T-helper 2 cell treated with Interferon-gamma antibody and Interleukin-4, amounts not matched to agents 100 ng/mL and 5 ng/mL, for 36 hours (primary cell): ENCODE measurements around the gene TTC28. TPM values are rescaled to one million over a fixed set of nuclear protein-coding genes. Genes with fewer than 3 reads are reported as not detected.
"Not testable (repeated sequence)": the region's sequence is repeated elsewhere in the genome, so short reads cannot be mapped to it uniquely, and the experiment has no call there.

Experiments
- intact Hi-C: fragments of 100-400 bp; cut with micrococcal nuclease; formaldehyde crosslinking; loops from one replicate; pipeline ENCODE4 v1.15.1; 2023
- total RNA-seq: library from RNA; stranded (reverse); gene quantifications from 2 replicates; pipeline ENCODE4 v1.2.3, GENCODE V29; 2022

The TTC28 gene
- total RNA-seq, 1 donor from 2014 or later: 1.1 TPM

DNA sequence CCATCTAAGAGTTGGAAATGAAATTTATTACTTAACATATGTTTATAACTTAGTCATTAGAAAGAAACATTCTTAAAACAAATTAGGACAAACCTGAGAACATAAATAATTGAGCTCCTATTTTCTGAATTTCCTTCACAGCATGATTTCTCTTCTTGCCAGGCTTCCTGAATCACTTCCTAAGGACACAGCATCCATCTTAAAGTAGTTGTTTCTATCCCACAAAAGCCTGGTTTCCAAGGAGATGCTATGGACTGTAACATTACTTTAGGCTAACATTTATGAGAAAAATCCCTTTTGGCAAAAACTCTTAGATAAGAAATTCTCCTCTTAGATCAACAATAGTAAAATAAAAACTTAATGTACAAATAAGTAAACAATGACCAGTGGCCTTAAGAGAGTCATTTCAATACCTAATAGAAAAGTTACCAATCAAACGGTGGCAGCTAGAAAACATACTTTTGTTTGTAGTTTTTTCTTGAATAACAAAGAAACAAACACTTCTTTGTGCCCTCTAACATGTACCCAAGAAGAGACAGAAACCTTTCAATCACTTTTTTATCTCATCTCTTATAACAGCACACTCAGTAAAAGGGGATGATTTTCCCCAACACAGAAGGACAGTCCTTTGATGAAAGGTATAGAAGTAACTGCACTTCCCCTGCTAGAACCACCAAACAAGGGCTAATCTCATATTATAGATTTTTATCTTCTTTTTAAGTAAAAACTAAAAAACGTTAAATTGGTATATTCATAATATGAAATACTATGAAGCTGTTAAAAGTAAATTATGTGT, 74.5 kb downstream of the TTC28 start:
- intact Hi-C loops: loop anchor here (10.0 kb wide), 1 partner anchor 640 kb away; no protein-coding TSS in a partner anchor

DNA sequence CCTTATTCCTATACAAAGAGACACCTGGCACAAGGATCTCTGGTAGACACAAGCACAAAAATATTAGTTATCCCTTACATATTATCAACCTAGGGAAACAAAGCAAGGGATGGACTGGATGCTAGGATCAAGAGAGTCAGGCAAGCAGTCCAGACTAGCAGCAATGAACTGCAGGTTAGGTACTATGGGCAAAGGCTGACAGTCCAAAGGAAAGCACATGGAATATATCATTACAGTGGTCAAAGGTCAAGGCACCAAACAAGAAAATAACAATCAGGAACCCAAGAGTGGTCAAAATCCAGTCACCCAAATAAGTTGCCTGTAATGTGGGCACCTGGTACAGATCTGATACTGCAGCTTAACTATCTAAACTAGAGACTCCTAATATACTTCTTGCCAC, 77.7 kb downstream of the TTC28 start:
- intact Hi-C loops: loop anchor here (10.0 kb wide), 1 partner anchor 643 kb away; no protein-coding TSS in a partner anchor

DNA sequence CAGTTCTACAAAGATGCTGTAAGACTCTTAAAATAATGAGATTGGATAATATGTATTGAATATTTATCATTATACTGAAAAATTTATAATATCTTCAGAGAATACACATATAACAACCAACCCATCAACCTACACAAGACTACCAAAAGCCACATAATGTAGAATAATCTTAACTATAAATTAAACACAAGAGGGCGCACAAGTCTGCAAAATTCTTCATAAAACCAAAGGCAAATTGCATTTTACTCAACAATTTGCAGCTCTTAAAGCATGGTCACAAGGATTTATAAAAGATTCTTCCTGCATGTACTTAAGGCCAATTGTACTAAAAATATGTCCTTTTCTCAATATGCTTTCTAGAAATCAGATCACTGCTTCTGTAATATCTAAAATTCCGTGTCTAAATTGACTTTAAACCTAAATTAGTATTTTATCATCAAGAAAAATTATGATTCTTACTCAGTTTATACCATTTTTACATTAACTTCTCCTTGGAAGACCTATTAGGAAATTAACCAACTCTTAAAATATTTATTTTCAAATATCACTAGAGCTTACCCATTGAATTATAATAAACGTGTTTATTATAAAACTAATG, 79.0 kb downstream of the TTC28 start:
- intact Hi-C loops: loop anchor here (1.0 to 10.0 kb wide), 3 partner anchors 229 to 644 kb away; no protein-coding TSS in a partner anchor

DNA sequence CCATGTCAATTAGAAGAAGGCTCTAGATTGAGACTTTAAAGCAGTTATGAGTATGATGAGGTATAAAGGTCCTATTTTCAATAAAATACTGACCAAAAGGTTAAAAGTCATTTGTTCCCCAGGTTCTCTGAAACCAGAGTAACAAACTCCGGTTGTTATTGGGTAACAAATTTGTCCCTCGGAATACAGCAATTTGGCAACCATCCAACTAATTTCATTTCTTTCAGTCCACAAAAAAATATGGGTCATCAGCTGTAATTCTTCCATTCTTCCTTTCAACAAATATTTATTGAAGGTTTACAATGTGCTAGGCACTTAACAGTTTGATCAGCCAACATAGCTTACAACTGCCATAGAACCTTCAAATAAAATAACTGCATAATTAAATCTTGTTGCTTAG, 79.9 kb downstream of the TTC28 start:
- intact Hi-C loops: loop anchor here (1.0 to 10.0 kb wide), 4 partner anchors 230 to 645 kb away; no protein-coding TSS in a partner anchor

DNA sequence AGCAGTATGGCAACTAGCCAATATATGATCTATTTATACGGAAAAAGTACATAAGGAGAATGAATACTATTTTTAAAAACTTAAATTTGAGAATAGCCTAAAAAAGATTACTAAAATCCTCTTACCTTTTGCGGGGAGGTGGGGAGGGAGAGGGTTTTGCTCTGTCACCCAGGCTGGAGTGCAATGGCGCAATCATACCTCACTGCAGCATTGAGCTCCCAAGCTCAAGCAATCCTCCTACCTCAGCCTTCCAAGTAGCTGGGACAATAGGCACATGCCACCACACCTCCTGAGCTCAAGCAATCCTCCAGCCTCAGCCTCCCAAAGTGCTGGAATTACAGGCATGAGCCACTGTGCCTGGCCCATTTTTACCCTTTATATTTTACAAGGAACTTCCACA, 82.0 kb downstream of the TTC28 start:
- intact Hi-C loops: loop anchor here (10.0 kb wide), 1 partner anchor 343 kb away; no protein-coding TSS in a partner anchor

DNA sequence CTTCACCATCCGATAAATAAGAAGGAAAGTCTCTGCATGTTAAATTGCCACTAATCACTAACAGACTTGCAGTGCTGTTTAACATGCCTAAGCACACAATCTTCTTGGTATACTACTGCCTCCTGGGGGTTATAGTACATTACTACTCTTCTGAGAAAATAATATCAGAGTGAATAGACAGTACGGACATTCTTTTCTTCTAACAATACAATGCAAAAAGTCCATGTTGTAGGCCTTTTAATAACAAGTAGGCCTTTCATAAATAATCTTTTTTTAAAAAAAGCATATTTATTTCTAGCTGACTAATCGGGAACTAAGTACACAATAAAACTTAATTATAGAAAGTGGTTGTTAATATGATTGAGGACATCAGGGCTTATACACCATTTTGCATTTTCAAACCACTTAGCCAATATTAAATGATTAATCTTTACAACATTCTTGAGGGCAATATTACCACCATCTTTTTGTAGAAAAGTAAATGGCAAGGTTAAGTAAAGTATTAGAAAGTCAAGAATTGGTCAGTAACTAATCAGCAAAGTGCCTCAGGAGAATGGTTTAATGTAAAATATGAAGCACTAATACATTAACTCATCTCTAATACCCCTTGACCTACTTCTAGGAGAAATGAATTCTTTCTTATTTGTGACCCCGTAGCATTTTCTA, 84.7 kb downstream of the TTC28 start:
- intact Hi-C loops: loop anchor here (10.0 kb wide), 1 partner anchor 340 kb away; no protein-coding TSS in a partner anchor

DNA sequence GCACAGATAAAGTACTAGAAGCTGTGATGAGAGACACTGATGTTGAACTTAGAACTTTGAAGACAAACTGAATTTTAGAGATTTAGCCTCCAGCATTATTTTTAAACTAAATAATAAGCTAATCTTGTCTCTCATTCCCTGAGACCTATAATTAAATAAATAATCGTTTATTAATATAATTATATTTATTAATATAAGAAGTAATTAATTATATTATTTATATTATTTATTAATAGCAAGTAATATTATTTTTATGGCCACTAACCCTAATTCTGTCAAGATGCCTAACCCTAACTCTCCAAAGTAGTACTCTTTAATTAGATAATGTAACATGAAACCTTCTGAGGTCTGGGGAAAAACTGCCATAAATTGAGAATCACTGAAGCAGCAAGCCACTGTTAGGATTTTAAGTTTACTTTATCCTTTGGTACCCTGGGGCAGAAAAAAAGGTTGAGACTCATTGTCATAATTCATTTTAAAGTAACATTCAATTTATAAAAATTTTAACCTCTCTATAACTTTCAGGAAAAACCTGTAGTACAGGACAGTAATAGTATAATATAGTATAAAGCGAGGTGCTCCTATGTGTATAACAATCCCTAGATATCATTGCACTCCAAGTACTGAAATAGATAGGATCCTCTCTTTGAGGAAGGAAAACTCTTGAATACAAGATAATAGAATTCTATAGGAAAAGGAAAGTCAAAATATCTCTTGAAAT, 85.4 kb downstream of the TTC28 start:
- intact Hi-C loops: loop anchor here (10.0 kb wide), 1 partner anchor 339 kb away; no protein-coding TSS in a partner anchor

DNA sequence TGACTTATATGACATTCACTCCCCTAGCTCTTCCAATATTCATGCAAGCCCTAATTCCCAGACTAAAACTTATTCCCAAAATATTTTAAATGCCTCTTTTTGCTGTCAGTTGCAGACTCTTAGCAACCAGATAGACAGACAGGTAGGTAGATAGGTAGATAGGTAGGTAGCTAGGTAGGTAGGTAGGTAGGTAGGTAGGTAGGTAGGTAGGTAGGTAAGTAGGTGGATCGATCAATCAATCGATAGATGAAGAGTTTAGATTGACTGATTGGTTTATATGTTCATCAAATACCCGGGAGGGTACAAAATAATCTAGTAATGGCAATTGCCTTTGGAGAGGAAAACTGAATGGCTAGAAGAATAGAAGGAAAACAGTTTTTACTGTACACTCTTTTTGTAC, 86.3 kb downstream of the TTC28 start:
- intact Hi-C loops: loop anchor here (10.0 kb wide), 1 partner anchor 338 kb away; no protein-coding TSS in a partner anchor

DNA sequence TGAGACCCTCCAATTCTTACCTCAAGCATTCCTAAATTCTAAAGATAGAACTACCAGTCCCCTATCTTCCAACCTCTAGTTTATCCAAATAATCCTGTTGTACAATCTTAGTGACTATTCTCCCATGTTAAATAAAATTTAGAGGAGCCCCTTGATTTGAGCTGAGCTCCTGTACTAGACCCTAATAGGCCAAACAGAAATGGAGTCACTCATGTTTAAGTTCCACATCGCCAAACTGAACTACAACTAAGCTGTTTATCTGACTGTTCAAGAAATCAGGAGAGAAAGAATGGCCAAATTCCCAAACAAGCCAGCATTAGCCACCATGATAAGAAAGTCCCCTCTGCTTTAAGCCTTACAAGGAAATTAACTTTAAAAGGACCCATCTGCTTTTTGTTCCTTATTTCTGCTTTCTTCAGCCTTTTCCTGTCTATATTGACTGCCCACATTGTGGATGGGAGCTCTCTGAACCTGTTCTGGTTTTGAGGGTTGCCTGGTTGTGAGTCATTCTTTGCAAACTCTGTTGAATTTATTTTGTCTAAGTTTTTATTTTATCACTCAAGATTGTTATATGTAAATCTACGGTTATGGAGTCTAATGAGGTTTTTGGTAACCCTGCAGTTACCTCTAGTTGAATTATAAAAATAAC, 90.4 kb downstream of the TTC28 start:
- intact Hi-C loops: no loop called here

DNA sequence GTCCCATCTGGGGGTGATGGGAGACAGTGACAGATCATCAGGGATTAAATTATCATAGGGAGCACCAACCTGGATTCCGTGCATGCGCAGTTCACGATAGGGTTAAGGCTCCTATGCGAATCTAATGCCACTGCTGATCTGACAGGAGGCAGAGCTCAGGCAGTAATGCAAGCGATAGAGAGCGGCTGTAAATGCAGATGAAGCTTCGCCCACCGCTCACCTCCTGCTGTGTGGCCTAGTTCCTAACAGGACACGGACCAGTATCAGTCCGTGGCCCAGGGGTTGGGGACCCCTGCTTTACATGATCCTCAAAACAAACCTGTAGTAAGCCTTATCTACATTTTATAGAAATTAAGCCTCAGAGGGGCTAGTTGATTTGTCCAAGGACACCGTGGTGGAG, 94.3 kb downstream of the TTC28 start:
- intact Hi-C loops: no loop called here

DNA sequence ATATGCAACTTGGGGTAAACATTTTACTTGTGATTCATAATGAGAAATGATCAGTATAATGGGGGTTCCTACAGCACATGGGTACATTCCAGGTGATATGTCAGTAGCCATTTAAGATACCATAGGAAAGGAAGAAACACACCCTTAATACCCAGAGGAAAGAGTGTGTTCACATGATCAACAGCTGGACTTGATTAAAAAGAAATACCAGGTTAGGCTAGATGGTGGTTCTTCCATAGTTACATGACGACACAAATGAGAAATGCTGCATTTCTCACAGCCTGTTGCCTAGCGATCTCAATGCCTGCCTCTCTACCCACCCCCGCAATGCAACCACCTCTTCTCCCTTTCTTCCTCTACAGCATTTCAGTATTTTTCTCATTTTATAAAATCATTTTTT, 96.8 kb downstream of the TTC28 start:
- intact Hi-C loops: no loop called here

DNA sequence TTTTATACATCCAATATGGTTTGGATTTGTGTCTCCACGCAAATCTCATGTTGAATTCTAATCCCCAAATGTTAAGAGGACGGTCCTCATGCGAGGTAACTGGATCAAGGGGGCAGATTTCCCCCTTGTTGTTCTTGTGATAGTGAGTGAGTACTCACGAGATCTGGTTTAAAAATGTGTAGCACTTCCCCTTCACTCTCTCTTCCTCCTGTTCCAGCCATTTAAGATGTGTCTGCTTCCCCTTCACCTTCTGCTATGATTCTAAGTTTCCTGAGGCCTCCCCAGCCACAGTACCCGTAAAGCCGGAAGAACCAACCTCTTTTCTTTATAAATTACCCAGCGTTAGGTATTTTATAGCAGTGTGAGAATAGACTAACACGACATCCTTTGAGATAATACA, 98.6 kb downstream of the TTC28 start:
- intact Hi-C loops: no loop called here

DNA sequence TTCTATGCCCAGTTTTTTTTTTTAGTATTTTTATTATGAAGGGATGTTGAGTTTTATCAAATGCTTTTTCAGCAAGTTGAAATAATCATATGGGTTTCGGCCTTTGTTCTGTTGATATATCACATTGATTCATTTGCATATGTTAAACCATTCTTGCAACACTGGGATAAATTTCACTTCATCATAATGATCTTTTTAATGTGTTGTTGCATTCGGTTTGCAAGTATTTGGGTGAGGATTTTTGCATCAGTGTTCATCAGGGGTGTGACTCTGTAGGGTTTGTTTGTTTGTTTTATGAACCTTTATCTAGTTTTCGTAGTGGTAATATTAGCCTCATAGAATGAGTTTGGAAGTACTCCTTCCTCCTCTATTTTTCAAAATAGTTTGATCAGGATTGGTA, 103.5 kb downstream of the TTC28 start:
- intact Hi-C loops: no loop called here

DNA sequence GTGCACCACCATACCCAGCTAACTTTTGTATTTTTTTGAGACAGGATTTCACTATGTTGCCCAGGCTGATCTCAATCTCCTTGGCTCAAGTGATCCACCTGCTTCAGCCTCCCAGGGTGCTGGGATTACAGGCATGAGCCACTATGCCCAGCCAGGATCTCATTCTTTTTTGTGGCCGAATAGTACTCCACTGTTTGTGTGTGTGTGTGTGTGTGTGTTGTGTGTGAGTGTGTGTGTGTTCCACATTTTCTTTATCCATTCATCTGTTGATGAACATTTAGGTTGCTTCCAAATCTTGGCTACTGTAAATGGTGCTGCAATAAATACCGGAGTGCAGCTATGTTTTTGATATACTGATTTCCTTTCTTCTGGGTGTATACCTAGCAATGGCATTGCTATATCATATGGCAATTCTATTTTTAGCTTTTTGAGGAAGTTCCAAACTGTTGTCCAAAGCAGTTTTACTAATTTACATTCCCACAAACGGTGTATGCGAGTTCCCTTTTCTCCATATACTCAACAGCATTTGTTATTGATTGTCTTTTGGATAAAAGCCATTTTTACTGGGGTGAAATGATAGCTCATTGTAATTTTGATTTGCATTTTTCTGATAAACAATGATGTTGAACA, 105.4 kb downstream of the TTC28 start:
- intact Hi-C loops: no loop called here

DNA sequence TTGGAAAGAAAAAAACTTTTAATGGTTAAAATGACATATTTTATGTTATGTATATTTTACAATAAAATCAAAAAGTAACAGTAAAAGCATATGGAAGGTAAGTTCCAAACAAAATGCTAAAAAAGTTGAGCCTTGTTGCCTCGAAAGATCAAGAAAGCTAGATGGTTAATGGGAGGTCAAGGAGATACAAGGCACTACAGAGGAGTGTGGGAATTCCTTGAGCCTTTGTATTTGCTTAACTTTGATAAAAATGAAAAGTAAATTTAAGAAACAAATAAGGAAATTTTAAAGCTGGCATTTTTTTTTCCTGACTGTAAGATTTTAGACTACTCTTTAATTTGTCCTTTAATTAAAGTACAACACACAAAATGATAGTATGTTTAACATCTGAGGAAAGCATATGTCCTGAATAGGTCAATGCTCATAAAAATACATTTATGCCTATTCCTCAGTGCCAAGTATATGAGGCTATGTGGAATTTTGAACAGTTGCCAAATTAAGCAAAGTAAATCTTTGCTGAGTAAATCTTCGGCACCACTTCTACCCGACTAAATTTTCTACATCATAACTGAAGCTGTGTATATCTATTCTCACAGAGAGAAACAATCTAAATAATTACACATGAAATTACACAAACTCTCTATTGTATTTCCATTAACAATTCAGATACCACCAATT, 108.8 kb downstream of the TTC28 start:
- intact Hi-C loops: no loop called here

DNA sequence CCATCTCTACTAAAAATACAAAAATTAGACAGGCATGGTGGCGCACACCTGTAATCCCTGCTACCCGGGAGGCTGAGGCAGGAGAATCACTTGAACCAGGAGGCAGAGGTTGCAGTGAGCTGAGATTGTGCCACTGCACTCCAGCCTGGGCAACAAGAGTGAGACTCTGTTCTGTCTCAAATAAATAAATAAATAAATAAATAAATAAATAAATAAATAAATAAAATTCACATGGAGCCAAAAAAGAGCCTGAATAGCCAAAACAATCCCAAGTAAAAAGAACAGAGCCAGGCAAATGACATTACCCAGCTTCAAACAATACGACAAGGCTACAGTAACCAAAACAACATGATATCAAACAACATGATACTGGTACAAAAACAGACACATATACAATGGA, 110.7 kb downstream of the TTC28 start:
- intact Hi-C loops: not testable (repeated sequence)

DNA sequence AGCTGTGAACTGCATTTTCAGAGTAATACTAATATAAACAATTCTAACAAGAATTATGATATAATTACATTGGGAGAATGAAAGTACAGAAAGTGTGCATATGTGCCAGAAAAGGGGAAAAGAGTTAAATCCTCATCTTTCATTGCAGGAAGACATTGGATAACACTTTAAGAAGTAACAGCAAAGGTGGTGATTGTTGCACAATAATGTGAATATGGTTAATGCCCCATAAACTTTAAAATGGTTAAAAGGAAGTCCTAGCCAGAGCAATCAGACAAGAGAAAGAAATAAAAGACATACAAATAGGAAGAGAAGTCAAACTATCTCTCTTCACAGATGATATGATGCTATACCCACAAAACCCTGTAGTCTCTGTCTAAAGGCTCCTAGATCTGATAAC, 111.5 kb downstream of the TTC28 start:
- intact Hi-C loops: no loop called here

DNA sequence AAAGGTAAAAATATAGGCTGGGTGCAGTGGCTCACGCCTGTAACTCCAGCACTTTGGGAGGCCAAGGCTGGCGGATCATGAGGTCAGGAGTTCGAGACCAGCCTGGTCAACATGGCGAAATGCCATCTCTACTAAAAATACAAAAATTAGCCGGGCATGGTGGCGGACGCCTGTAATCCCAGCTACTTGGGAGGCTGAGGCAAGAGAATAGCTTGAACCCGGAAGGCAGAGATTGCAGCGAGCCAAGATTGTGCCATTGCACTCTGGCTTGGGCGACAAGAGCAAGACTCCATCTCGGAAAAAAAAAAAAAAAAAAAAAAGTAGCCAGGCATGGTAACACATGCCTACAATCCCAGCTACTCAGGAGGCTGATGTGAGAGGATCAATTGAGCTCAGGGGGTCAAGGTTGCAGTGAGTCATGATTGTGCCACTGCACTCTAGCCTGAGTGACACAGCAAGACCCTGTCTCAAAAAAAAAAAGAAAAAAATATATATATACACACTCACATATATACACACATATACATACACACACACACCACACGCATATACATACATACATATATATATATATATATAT, 112.6 kb downstream of the TTC28 start:
- intact Hi-C loops: not testable (repeated sequence)

DNA sequence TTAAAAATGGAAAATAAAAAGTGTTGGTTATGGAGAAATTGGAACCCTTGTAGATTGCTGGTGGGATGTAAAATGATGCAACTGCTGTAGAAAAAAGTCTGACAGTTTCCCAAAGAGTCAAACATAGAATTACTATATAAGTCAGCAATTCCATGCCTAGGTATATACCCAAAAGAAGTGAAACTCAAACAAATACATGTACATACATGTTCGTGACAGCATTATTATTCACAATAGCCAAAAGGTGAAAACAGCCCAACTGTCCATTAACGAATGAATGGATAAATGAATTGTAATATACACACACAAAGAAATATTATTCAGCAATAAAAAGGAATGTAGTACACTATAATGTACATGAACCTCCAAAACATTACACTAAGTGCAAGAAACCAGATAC, 116.0 kb downstream of the TTC28 start:
- intact Hi-C loops: no loop called here
